K562 (cell line): ENCODE data around the gene DDOST. TPM values are rescaled to one million over a fixed set of nuclear protein-coding genes. Genes with fewer than 3 reads are reported as not detected.

Source experiments
- ATAC-seq: fragments of 200-7000 bp; cut with Tn5 transposase; 3 replicates; pipeline ENCODE4 v1.9.1; 2020; ENCODE audit warnings: moderate library complexity
- BruUV-seq: library from RNA; stranded (reverse); fragments of 400-500 nt; replicated peaks from 2 replicates; lab custom pipeline; 2021; lab: Mats Ljungman, UMichigan
- CTCF ChIA-PET: fragments of 300-600 bp; formaldehyde crosslinking; extraction: SDS; loops from one replicate; lab custom pipeline; 2021; ENCODE audit warnings: low intra/inter-chr PET ratio; lab: Yijun Ruan, JAX
- POLR2A ChIA-PET: fragments of 300-600, 350-650 bp; sonication (Branson Sonifier 250); formaldehyde crosslinking; extraction: SDS; loops from one replicate; lab custom pipeline; 2021; ENCODE audit warnings: antibody characterized with exemption, inconsistent platforms; lab: Yijun Ruan, JAX
- DNase-seq, 4 experiments: peaks; one replicate each; pipeline versions ENCODE4 v3.0.0 to v3.0.0-alpha.2; 2011 to 2018; ENCODE audit warnings: low spot score in 3 of 4, mixed read lengths in 3 of 4; ENCODE audit errors: extremely low read depth in 1 of 4
- FAIRE-seq: peaks from 2 replicates; lab custom pipeline; 2011; peaks lifted over from hg19 to GRCh38; lab: Jason Lieb, UNC
- H2AFZ ChIP-seq: 2 replicates; pipeline ENCODE4 v1.6.0; 2011; ENCODE audit warnings: low read depth, low read length, control low read depth, inconsistent platforms
- H3K27ac ChIP-seq: fragments of 200-600 bp; 3 replicates; pipeline ENCODE4 v1.8.0; 2011; ENCODE audit warnings: low read depth, mild to moderate bottlenecking, control low read depth, inconsistent platforms, low read length, moderate library complexity, mixed read lengths; ENCODE audit errors: extremely low read depth
- H3K27me3 ChIP-seq, 2 experiments: fragments of 300-600 bp in 1 of 2; 2 replicates in 1 of 2; 3 replicates in 1 of 2; pipeline versions ENCODE4 v1.6.0 to v1.8.0; 2011; ENCODE audit warnings: inconsistent platforms in 2 of 2, low read length in 2 of 2, mild to moderate bottlenecking in 1 of 2, mixed read lengths in 1 of 2, moderate library complexity in 1 of 2; ENCODE audit not compliant: control insufficient read depth in 2 of 2, insufficient read depth in 2 of 2
- H3K36me3 ChIP-seq: fragments of 300-600 bp; 3 replicates; pipeline ENCODE4 v1.8.0; 2011; ENCODE audit warnings: mild to moderate bottlenecking, low read length, inconsistent platforms; ENCODE audit not compliant: control insufficient read depth, insufficient read depth
- H3K4me1 ChIP-seq, 2 experiments: fragments of 200-600 bp in 1 of 2; replicated peaks in 1 of 2; 2 replicates in 1 of 2; 3 replicates in 1 of 2; pipeline versions ENCODE4 v1.5.1 to v1.8.0; 2011; ENCODE audit warnings: inconsistent platforms in 2 of 2, low read length in 2 of 2, mild to moderate bottlenecking in 1 of 2, mixed read lengths in 1 of 2, moderate library complexity in 1 of 2; ENCODE audit not compliant: control insufficient read depth in 2 of 2, insufficient read depth in 2 of 2
- H3K4me2 ChIP-seq: 2 replicates; pipeline ENCODE4 v1.6.1; 2011; ENCODE audit warnings: low read length, control low read depth, inconsistent platforms, mixed read lengths; ENCODE audit not compliant: insufficient read depth
- H3K4me3 ChIP-seq: fragments of 200-600 bp; sonication (generic), shearing (Covaris generic); 2 replicates; pipeline ENCODE4 v1.5.1; 2016; ENCODE audit warnings: control low read depth, inconsistent platforms
- H3K79me2 ChIP-seq: fragments of 200-600 bp; 3 replicates; pipeline ENCODE4 v1.8.0; 2011; ENCODE audit warnings: low read length, inconsistent platforms; ENCODE audit not compliant: control insufficient read depth, insufficient read depth
- H3K9ac ChIP-seq, 2 experiments: 2 replicates each; pipeline versions ENCODE4 v1.6.0 to v1.6.1; 2011; ENCODE audit warnings: low read depth in 2 of 2, low read length in 2 of 2, control low read depth in 1 of 2, inconsistent platforms in 1 of 2, mild to moderate bottlenecking in 1 of 2, mixed read lengths in 1 of 2; ENCODE audit not compliant: insufficient read depth in 1 of 2
- H3K9me1 ChIP-seq: one replicate; pipeline ENCODE4 v1.6.0; 2011; ENCODE audit warnings: inconsistent platforms, mild to moderate bottlenecking, low read length, moderate library complexity; ENCODE audit not compliant: control insufficient read depth, insufficient read depth
- H3K9me3 ChIP-seq: replicated peaks from 2 replicates; pipeline ENCODE4 v1.5.1; 2011; ENCODE audit warnings: low read depth, low read length, inconsistent platforms; ENCODE audit not compliant: control insufficient read depth, insufficient read depth
- H4K20me1 ChIP-seq: replicated peaks from 2 replicates; pipeline ENCODE4 v1.6.1; 2011; ENCODE audit warnings: low read length, inconsistent platforms, mixed read lengths; ENCODE audit not compliant: control insufficient read depth, insufficient read depth
- ARID4B ChIP-seq: sonication (generic); formaldehyde crosslinking; IDR thresholded peaks from 2 replicates; pipeline ENCODE4 v1.8.0; 2022; ENCODE audit warnings: mild to moderate bottlenecking, missing genetic modification reagents
- ATF7 ChIP-seq: fragments of 450-650 bp; IDR thresholded peaks from 2 replicates; pipeline ENCODE4 v1.7.1; 2014; ENCODE audit warnings: mild to moderate bottlenecking, moderate library complexity
- CC2D1A ChIP-seq: fragments of 450-650 bp; IDR thresholded peaks from 2 replicates; pipeline ENCODE4 v1.6.1; 2017; ENCODE audit warnings: mild to moderate bottlenecking
- DEAF1 ChIP-seq: fragments of 450-650 bp; formaldehyde crosslinking; IDR thresholded peaks from 2 replicates; pipeline ENCODE4 v1.4.0; 2020; ENCODE audit warnings: mild to moderate bottlenecking, moderate library complexity
- ELF4 ChIP-seq: fragments of 450-650 bp; formaldehyde crosslinking; IDR thresholded peaks from 2 replicates; pipeline ENCODE4 v1.4.0; 2022; ENCODE audit warnings: missing genetic modification characterization
- GABPB1 ChIP-seq: sonication (generic); formaldehyde crosslinking; IDR thresholded peaks from 2 replicates; pipeline ENCODE4 v1.8.0; 2022; ENCODE audit warnings: mild to moderate bottlenecking, missing genetic modification reagents
- HCFC1 ChIP-seq: IDR thresholded peaks from 2 replicates; pipeline ENCODE4 v1.6.1; 2012; ENCODE audit warnings: low read depth, low read length, improper control_type of control experiment
- HMG20B ChIP-seq: fragments of 250-450 bp; sonication (Bioruptor Pico); IDR thresholded peaks from 2 replicates; pipeline ENCODE4 v1.5.0; 2021; ENCODE audit warnings: mild to moderate bottlenecking
- HNRNPL ChIP-seq: fragments of 200-400 bp; formaldehyde crosslinking; IDR thresholded peaks from 2 replicates; pipeline ENCODE4 v1.6.1; 2017; ENCODE audit warnings: low read depth, mild to moderate bottlenecking, low read length
- PKNOX1 ChIP-seq: fragments of 450-650 bp; IDR thresholded peaks from 2 replicates; pipeline ENCODE4 v1.6.1; 2016
- SMAD1 ChIP-seq: fragments of 150-350 bp; IDR thresholded peaks from 2 replicates; pipeline ENCODE4 v1.6.1; 2014; ENCODE audit warnings: low read length, low read depth; ENCODE audit not compliant: partially characterized antibody
- ZBTB1 ChIP-seq: sonication (generic); formaldehyde crosslinking; IDR thresholded peaks from 2 replicates; pipeline ENCODE4 v1.8.1; 2023; ENCODE audit warnings: missing genetic modification reagents, low read depth, mild to moderate bottlenecking, borderline replicate concordance
- ZNF830 ChIP-seq: fragments of 250-450 bp; sonication (Bioruptor Pico); IDR thresholded peaks from 2 replicates; pipeline ENCODE4 v1.5.0; 2021; ENCODE audit warnings: mild to moderate bottlenecking
- WGBS: fragments of 100-300 bp; shearing (Covaris generic); methylation state at CpG from one replicate; pipeline ENCODE4 v1.1.6; 2016; ENCODE audit warnings: low coverage, mixed read lengths; ENCODE audit not compliant: insufficient coverage; ENCODE audit errors: missing lambda C conversion rate; 5-methylcytosine and 5-hydroxymethylcytosine counted together
- in situ Hi-C: fragments of 300-500 bp; cut with MboI; formaldehyde crosslinking; loops from 4 replicates; pipeline ENCODE4 v1.15.0; 2018; ENCODE audit warnings: inconsistent platforms, mixed read lengths
- intact Hi-C: fragments of 100-400 bp; cut with micrococcal nuclease; formaldehyde crosslinking; loops from 2 replicates; pipeline ENCODE4 v1.14.2; 2022
- polyA plus RNA-seq, 8 experiments: library from polyadenylated mRNA; depleted of rRNA in 4 of 8; stranded (reverse) in 5 of 8; unstranded in 3 of 8; fragments of >200 nt; fragmentation: Nextera tagmentation in 2 of 8; fragmentation: Illumina TruSeq in 1 of 8; extraction: Ambion mirVana in 2 of 8; extraction: Trizol in 1 of 8; gene quantifications; 2 replicates each; pipeline versions ENCODE4 v1.2.1 to v1.2.3, GENCODE V29; 2011 to 2014; ENCODE audit warnings: inconsistent platforms in 1 of 8, missing spikeins in 1 of 8
- total RNA-seq, 7 experiments: library from RNA; depleted of rRNA in 6 of 7; stranded (reverse); fragments of >200 nt in 6 of 7; fragmentation: Illumina TruSeq in 2 of 7; extraction: Trizol in 2 of 7; gene quantifications; 2 replicates each; pipeline versions ENCODE4 v1.2.1 to v1.2.3, GENCODE V29; 2011 to 2021; ENCODE audit warnings: low replicate concordance in 1 of 7

The DDOST gene
- total and polyA plus RNA-seq, 9 of the 15 experiments (the other 6 are each of a cell fraction or from before 2014, with no cell fraction given) = 173 to 306 (median 222) TPM

GRCh38 chr1:20696397-20697333 is 35.5 kb upstream of the DDOST start:
- BruUV-seq = no TSS peak
- peak overlapping the region; percentile 64 to 92; a peak in 3 of 4 replicates for H3K9ac ChIP-seq
- POLR2A ChIA-PET = interaction anchor here (0.6 to 1.3 kb wide), 4 partner anchors 8 to 516 kb away, joined by 3 read pairs; no protein-coding TSS in a partner anchor
- in situ Hi-C loops = loop anchor here (5.0 kb wide), 1 partner anchor 511 kb away; no protein-coding TSS in a partner anchor
- DNase-seq = peak; percentile 89 to 95 (median 94)
- peak; percentile 98 for ATAC-seq
- H3K4me3 ChIP-seq = peak overlapping the region; percentile 60
- peaks cover 4 to 35% of the 10 kb centered on the region in 2 experiments for H3K27me3 ChIP-seq
- no peaks in the 10 kb centered on the region for H3K36me3 ChIP-seq
- H4K20me1 ChIP-seq = no peaks in the 10 kb centered on the region
- peak overlapping the region; percentile 26; the same call in 2 of the 3 replicates for H3K27ac ChIP-seq
- intact Hi-C loops = loop anchor here (2.0 to 10.0 kb wide), 4 partner anchors 36 to 498 kb away; partner anchors contain the start of gene SH2D5
- H2AFZ ChIP-seq = peak overlapping the region; percentile 98
- peaks cover 3 to 25% of the 10 kb centered on the region in 2 experiments; a peak in 3 of 5 replicates for H3K4me1 ChIP-seq
- H3K79me2 ChIP-seq = no peaks in the 10 kb centered on the region
- no peaks in the 10 kb centered on the region for H3K9me3 ChIP-seq
- CTCF ChIA-PET = interaction anchor here (0.6 to 2.7 kb wide), 12 partner anchors 11 to 1944 kb away, joined by 3 to 33 read pairs (median 4); partner anchors contain the start of genes HP1BP3 and SH2D5
- 4% methylated on average over 44 of the region's 46 CpGs for WGBS
- no peaks in the 10 kb centered on the region for H3K9me1 ChIP-seq
- FAIRE-seq = peak; percentile 89
- H3K4me2 ChIP-seq = peak overlapping the region; percentile 84
- TF ChIP-seq ZNF830 (CRISPR knock-in tag) (no peak; the same call in 1 of the 2 replicates), CC2D1A (peak; percentile 95), ZBTB1 (CRISPR knock-in tag) (no peak; the same call in 1 of the 2 replicates), DEAF1 (CRISPR knock-in tag) (peak; percentile 79), ARID4B (CRISPR knock-in tag) (peak; percentile 6; the same call in 1 of the 2 replicates), GABPB1 (CRISPR knock-in tag) (peak; percentile 57; the same call in 1 of the 2 replicates), HCFC1 (0 out of 2 replicates have a peak, but pooled peaks have one; percentile 27), PKNOX1 (peak; percentile 54), ELF4 (CRISPR knock-in tag) (no peak), ATF7 (peak; percentile 54; the same call in 1 of the 2 replicates), SMAD1 (no peak), HMG20B (CRISPR knock-in tag) (no peak), HNRNPL (no peak)
